NK-92 (cell line): ENCODE data around the gene CLMN.

ENCODE experiments used
- DNase-seq: peaks from one replicate; lab custom pipeline; 2025; ENCODE audit not compliant: unreplicated experiment; lab: John Stamatoyannopoulos, UW

CLMN gene

DNA sequence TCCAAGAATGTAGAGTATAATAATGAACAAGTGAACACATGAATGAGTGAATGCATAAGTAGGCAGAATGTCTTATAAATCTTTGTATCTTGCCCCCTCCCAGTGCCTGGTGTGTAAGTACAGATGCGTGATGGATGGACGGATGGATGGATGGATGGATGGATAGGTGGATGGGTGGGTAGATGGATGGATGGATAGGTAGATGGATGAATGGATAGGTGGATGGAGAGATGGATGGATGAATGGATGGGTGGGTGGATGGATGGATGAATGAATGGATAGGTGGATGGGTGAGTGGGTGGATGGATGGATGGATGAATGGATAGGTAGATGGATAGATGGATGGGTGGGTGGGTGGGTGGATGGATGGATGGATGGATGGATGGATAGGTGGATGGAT lies 74.4 kb downstream of the CLMN start:
- no peak for DNase-seq

DNA sequence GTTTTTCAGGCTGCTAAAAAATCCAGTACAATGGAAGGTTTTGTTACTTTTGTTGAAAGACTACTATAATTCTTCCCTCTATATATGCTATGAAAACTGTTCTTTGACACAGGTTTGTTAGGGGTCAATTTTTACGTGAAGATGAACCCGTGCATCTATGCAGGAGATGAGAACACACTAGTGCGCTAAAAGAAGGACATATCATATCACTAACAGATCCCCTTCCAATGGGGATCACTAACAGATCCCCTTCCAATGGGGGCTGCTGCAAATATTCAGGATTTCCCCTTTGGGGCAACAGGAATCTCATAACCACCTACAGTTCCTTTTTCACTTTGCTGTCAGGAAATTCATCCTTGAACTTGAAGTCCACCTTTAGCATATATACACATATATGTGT lies 75.1 kb downstream of the CLMN start:
- DNase-seq: no peak

DNA sequence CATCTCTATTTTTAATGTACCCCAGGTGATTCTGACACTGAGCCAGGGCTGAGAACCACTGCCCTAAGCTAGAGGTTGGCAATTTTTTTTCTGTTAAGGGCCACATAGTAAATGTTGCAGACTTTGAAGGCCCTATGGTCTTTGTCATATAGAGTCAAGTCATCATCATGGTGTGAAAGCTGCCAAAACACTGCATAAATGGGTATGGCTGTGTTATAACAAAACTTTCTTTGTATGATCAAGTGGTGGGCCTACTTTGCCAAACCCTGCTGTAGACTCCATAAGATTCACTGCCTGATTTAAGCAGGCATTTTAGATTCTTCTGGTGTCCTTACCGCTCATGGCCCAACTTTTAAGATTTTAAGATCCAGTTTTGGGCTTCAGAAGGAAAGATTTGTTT lies 76.8 kb downstream of the CLMN start:
- no peak for DNase-seq

DNA sequence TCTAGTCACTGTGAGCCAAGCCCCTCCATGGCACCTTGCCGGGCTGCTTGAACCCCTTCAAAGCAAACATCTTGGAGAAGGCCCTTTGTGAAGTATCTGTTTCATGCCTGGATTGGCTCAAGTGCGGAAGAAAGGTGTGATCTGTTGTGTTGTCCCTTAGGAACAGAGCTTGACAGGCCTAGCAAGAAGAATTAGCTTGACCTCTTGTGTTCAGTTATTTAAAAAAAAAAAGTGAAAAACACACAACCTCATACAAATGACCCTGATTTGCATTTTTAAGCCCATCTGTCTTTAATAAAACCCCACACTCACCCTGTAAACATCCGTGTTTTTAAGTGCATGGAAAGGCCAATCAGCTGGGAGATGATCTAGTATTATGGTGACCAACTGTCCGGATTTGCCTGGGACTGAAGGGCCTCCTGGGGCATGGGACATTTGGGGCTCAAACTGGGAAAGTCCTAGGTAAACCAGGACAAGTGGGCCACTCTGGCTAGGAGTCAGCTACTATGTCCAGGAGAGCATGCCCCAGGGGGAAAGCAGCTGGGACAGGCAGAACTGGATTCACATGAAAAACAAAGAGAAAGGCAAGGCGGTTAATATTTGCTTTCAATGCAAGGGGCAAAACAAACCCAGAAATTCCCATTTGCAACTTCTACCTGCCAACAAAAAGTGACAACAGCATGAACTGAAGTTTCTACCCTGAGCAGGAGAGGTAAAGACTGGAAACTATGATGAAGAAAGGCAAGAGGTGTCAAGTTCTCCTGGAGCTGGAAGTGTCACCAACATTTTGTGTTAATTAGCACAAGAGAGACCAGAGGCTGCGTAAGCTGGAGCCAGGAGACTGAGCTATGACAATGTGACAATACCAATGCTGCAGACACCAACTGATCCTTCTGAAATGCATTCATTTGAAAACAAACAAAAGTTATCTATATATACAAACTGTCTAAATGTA lies 78.6 kb downstream of the CLMN start:
- DNase-seq: no peak

DNA sequence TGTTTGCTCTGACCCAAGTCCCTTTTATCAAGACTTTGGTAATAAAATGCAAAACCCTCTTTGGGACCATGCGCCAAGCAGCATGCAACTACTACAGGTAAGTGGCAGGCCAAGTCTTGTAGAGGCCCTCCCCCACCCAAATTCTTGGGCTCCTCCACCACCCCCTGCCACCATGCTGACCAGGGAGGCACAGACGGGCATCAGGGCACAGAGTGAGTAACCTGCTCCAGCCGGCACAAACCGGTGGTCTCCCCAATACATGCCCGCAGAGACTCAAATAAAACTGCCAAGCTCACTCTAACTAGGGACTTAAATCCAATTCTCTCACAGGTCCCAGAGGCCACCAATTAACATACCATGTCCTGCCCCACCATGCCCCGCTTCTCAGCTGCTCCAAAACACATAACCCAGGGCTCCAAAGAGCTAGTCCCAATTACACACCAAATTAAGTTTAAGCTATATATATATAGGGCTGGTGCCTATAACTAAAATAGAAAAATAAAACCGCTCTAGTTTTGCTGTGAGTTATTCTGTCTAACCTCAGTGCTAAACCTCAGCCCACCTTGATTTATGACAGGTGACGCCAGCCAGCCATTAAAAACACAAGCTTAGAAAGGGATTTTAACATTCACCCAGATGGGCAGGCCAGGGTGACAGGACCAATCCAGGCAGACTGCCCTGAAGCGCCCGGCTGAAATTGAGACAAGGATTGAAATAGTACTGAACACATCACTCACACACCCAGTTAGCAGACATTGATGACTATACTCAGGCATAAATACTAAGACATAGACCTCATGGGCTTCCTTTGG lies 81.0 kb downstream of the CLMN start:
- no peak for DNase-seq

DNA sequence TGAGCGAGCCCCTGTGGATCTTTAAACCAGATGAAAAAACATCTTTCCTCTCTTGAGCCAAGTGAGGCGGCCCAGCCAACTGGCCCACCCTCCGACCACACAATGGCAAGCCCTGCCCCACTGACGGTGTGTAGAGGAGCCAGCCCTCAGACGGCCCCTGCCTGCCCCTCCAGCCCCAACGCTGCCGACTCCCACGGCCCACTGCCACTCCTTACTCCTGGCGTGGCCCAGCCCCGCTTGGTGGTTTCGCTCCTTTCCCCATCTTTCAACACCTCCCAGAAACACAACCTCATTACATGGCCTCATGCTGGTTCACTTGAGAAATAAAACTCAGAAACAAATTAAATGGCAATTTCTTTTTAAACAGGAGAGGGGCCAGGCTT lies 81.8 kb downstream of the CLMN start:
- no peak for DNase-seq

DNA sequence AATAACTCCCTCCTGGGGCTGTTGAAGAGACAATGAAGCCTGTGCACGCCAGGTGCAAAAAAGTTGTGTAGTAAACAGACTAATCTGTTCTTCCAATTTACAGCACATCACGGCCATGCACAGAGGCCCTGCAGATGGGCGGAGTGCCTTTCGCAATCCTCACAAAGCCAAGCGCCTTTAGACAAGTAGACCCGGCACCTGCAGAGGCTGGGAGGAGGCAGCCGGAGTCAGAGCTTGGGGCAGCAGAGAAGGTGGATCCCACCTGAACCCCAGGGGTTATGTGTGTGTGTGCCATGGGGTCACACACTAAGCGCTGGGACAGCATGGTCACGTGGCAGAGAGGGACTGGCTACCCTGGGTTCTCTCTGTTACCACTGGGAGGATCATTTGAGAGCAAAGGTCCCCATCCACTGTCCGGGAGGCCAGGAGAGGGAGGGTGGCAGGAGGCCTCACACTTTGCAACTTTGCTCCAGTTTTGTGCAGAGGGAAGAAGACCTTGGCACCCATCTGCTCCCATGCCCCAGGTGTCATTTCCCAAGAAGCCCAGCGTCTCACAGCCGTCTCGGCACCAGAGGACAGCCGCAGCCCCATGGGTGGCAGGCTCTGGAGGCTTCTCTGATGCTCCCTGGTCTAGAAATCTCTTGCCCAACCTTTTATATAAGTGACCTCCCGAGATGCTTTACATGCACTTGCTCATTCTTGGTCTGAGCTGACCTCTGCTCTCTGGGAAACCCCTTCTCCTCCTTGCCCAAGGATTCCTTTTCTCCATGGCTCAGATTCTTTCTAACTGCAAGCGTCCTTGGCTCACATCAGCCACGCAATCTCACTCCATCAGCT lies 82.4 kb downstream of the CLMN start:
- no peak for DNase-seq

DNA sequence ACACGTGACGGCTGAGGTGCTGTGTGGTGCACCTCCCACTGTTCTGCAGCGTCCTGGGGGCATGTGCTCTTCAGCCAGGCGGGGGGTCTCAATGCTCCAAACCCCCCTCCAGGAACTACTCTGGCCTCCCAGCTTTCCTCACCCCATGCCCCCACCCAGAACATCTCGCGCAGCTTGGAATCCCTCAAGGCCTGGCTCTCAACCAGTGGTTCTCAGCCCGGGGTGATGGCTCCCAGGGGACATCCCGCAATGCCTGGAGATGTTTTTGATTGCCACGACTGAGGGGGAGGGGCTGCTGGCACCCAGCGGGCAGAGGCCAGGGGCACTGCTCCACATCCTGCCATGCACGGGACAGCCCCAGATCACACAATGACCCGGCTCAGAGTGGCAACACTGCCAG lies 83.5 kb downstream of the CLMN start:
- no peak for DNase-seq

DNA sequence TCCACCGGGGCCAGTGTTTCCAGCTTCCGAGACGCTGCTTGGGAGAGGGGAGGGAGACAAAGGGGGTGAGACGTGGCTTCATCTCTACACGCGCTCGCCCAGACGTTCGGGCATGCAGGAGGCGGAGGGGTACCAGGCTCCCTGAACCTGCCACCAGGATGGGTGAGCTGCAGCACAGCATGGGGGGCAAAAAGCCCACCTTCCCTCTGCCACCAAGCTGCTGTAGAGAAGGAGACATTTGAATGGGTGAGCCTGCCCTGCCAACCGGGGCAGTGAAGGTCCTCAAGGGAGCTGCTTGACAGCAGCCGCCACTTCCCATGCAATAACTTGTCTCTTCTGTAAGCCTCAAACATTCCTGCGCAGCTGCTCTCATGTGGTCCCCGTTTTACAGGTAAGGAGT lies 83.9 kb downstream of the CLMN start:
- DNase-seq: no peak

DNA sequence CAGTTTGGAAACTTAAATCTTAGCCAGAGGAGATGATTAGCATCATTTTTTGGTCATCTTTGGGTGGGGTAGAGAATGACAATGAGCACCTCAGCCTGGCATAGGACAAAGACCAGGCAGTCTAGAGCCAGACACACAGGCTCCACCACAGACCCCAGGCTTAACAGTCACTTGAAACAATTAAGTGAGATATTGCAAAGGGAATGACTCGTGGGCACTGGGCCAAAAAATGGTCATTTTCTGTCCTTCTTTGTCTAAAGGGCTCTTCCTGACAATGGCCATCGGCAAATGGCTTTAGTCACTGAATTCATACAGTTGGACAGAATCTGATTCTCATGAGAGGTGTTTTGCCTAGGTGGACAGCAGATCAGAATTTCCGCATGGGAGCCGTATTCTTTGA lies 84.4 kb downstream of the CLMN start:
- no peak for DNase-seq

DNA sequence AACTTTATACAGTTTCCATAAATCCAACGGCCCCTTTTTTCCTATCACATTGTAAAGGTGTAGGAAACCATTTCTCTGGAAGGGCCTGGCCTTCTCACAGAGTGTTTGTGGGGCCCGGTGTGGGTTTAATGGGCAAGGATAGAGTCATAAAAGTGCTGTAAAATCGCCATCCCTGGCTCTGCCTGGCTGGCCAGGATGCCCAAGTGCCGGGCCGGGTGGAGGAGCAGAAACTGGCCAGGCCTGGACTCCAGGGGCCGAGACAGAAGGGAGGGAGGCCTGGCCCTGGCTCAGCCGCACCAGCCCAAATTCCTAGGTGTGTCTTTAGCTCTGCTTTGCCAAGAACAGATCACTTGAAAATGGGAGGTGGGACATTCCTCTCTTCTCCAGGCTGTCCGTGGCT lies 85.3 kb downstream of the CLMN start:
- no peak for DNase-seq

DNA sequence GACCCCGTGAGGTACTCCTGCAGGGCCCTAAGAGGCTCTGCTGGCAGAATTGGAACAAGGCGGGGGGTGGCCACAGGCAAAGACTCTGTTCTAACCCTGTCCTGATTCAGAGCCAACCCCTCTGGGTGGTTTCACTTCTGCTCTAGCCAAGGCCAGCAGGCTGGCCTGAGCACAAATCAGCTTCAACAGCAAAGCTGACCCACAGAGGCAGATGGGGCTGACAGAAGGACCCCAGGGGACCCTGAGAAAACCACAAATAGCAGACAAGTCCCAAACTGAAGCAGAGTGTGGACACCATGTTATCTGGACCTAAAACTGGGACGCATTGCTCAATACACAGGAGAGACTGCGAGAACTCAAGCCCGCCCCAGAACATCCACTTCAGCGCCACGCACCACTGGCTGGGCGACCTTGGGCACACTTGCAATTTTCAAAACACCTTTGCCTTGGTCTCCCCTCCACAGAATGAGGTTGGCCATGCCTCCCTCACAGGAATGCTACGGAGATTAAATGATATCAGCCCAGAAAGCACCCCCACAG lies 85.9 kb downstream of the CLMN start:
- no peak for DNase-seq

DNA sequence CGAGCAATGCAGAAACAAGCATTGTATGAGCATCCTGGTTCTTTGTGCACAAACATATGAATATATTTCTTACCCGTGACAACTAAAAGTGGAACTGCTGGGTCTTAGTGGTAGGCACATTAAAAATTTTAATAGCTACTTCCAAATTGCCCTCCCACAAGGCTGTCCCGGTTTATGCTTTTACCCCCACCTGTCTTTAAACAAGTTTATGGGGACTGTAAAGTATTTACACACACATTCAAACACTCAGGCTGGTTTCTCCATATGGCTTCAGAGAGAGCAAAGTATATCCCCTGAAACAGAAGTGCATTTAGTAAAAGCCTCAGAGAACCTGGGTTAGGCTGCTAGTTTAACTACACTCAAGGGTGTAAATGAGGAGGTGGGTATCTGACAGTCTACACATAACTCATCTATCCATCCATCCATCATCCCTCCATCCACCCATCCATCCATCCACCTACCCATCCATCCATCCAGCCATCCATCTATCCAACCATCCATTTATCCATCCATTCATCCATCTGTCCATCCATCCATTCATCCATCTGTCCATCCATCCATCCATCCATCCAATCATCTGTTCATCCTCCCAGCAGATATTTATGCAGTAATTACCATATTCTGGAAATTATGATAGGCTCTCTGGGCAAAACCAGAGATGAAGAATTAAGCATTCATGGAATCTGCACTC lies 86.7 kb downstream of the CLMN start:
- DNase-seq: no peak

DNA sequence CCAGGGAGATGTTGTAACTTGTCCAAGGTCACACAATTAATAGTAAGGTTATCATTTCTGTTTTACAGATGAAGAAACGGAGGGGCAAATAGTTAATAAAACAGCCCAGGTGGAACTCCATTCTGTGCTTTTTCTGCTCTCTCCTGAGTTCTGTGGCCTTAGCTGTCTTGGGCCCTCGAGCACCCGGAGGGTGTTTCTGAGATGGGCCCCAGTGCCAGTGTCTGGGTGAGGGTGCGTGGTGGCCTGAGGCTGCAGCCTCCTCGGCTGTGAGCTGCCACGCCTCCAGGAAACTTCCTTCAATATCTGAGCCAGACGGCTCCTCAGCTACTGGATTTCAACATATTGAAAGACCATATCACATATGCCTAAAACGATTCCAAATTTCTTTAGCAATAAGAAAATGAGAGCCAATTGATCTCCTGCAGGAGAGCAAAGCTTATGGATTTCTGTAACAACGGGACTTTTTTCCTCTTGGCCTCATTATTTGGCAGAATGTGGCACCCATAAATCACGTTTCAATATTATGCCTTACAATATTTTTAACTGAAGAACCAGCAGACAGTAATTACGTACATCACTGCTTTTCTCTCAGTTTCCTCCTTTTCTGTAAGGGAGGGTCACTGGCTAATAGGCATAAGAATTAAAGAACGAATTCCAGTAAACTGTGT lies 87.6 kb downstream of the CLMN start:
- DNase-seq: no peak

DNA sequence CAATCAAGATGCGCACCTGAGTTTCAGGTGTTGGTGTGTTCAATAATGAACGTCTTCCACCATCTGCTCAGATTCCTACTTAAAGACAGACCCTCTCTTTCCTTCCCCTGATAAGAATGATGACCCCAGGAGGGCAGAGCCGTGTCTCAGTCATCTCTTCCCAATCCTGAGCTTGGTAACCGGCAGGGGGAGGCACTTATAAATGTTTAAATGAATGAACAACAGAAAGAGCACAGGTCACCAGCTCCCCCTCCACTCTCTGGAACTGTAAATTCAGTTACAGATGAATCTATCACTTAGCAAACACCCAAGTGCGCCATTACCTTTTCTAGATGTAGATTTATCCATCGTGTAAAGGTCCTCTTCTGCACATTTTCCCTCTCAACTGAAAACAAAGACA lies 90.0 kb downstream of the CLMN start:
- no peak for DNase-seq

DNA sequence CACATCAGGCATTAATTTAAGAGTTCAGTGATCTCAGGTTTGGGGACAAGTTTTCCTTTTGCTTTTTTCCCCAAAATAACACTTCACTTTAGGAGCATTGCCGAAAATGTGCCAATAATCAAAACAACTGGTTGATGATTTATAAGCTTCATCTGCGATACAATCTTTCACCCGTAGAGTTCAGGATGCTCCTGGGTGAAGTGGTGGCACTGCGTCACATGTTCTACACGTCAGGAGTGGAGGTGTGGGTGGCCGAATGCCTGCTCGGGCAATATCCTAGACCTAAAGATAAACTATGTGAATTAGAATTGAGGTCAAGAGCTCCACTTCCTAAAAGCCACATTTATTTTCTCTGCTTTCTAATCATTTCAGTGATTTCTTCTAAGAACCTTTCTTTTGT lies 91.5 kb downstream of the CLMN start:
- DNase-seq: no peak

DNA sequence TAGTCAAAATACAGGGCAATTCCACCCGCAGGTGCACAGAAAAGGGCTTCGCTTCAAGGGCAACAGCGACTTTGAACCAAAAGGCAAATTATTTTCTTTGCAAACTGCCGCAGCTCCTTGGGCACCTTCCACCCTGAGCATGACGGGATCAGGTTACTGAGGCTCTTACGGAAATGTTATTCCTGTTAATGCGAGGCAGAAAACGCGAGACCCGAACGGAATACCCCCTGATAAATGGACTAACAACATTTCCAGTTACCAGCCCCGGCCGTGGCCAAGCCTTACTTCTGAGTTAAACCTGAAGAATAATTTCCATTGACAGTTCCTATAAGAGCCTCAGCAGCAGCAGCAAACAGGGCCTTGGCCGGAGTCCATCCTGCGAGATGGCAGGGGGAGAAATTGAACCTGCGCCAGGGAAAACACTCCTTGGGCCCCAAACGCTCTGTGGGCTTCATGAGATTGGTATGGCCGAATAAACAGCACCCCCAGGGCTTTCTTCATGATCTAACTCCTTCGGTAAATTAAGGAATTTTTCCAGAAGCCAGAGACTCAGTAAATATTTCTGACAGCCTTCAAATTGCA lies 92.3 kb downstream of the CLMN start:
- no peak for DNase-seq

DNA sequence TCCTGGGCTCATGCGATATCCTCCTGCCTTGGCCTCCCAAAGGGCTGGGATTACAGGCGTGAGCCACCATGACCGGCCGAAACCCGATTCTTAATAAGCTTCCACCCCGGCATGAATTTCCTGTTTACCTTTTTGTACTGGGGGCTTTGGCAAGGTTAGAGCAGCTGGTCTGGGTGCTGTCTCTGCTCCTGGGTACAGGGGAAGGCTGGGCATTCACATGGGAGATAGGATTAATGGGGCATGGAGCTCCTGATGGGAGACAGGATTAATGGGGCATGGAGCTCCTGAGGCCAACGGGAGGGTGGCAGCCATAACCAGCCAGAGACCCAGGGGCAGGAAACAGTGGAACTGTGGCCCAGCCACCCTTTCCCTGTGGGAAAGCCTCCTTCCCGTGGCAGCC lies 92.9 kb downstream of the CLMN start:
- no peak for DNase-seq

DNA sequence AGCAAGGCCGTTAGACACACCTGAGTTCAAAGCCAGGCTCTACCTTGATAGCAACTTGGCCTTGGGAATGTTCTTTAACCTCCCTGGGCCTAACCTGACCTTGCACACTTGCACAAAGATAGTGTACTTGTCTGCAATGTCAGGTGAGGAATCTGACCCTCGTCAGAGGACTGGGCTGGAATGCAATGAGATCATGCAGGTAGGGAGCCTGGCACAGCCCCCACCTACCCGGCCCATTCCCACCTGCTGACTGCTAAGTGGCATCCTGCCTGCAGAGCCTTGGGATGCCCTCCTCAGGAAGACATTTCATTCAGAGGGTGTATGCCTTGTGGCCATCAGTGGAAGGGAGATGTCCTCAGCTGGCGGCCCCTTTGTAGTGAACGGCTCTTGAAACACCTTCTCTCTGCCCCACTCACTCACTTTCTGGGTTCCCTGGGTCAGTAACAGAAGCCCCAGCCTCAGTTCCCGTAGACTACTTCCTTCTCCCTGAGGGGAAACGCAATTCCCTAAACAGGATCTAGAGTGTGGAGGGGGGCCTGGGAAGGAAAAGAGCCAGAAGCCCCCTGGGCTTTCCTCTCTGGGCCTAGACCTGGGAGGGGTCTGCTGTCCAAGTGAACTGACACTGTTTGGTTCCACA lies 94.3 kb downstream of the CLMN start:
- DNase-seq: no peak
